GM18520 (cell line): ENCODE results near the gene PTGIR.
A peak's percentile ranks its signal among the peaks of the same experiment; 100 is the strongest.

Experiments
- ATAC-seq: cut with Tn5 transposase; IDR thresholded peaks from one replicate; pipeline ENCODE4 v1.9.1; 2021; ENCODE audit not compliant: unreplicated experiment

Gene PTGIR, protein sequence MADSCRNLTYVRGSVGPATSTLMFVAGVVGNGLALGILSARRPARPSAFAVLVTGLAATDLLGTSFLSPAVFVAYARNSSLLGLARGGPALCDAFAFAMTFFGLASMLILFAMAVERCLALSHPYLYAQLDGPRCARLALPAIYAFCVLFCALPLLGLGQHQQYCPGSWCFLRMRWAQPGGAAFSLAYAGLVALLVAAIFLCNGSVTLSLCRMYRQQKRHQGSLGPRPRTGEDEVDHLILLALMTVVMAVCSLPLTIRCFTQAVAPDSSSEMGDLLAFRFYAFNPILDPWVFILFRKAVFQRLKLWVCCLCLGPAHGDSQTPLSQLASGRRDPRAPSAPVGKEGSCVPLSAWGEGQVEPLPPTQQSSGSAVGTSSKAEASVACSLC

GRCh38 chr19:46624958-46625661 is at the start of gene PTGIR:
PTGIR (minus strand) TSS chr19:46625089; CDS start chr19:46624225, 864 bp downstream.
- ATAC-seq = no peak

- ATAC-seq = no peak
Measured at GRCh38 chr19:46670813-46671212, 45.9 kb upstream of the PTGIR start.

- no peak for ATAC-seq
Measured at GRCh38 chr19:46668662-46669061, 43.8 kb upstream of the PTGIR start.

GRCh38 chr19:46665072-46665471 is 40.2 kb upstream of the PTGIR start:
- no peak for ATAC-seq

DNA sequence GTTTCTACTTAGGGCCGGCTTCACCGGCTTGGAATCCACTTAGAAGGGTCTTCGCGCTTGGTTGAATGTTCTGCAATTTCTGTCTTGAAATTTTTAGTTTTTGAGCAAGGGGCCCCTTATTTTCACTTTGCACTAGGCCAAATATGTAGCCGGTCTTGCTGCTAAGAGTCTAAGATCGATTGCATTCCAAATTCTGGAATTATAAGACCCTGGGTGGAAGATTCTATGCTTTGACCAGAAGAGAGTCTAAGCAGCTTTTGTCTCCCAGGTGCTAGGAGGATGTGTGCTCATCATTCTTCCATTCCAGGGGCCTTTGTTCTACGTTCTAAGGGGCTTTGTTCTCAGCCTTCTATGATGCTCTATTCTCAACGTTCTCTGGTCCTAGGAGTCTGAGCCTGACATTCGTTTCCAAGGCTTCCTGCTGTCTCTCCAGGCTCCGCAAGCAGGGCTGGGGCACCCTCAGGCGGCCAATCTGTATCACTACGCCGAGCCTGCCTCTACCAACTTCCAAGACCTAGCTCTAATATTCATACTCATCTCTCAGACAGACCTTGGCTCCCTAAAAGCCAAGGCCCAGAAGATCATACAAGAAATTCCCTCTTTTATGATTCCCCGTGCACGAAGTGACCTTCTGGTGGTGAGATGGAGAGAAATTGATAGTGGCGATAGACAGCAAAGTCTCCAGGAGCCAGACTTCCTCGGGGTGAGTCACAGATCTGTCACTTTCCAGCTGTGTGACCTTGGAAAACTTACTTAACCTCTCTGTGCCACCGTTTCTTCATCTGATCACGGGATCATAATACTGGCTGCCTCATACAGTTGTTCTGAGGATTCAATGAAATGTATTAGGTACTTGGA is 37.1 kb upstream of the PTGIR start:
- no peak for ATAC-seq

DNA sequence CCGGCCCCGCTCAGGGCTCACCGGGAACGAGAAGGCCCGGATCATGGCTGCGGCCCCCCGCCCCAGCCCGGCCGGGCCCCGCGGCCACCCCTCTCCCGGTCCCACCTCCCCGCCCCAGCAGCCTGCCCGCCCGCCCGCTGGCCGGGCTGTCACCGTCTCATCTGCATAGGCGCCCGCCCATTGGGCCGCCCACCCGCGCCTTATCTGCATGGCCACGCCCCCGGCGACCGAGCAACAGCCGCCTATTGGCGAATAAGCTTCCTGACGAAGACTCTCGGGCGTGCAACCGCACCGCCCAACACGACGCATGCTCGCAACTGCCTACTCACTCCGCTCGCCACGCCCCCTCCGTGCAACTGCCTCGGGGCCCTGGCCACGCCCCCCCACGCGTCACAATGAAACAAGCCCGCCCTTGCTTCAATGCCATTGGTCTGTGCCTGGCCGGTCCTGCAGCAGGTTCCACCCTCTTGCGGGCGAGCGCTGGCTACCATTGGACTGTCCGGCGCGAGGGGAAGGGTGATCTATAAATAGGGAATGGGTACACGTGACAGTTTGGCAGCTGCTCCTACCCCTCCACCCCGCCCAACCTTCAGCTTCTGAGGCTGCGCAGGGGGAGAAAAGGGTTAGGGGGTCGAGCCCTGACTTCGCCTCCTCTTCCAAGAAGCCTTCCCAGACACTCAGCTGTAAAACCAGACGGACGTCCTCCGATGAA is 36.3 kb upstream of the PTGIR start, which contains the start of gene DACT3:
DACT3 (minus strand) TSS at position 163 of the 712 bp plus-strand sequence; CDS start at position 45, 118 bp downstream.
- peak; percentile 88 for ATAC-seq

- no peak for ATAC-seq
Measured at GRCh38 chr19:46660551-46661019, 35.7 kb upstream of the PTGIR start.

DNA sequence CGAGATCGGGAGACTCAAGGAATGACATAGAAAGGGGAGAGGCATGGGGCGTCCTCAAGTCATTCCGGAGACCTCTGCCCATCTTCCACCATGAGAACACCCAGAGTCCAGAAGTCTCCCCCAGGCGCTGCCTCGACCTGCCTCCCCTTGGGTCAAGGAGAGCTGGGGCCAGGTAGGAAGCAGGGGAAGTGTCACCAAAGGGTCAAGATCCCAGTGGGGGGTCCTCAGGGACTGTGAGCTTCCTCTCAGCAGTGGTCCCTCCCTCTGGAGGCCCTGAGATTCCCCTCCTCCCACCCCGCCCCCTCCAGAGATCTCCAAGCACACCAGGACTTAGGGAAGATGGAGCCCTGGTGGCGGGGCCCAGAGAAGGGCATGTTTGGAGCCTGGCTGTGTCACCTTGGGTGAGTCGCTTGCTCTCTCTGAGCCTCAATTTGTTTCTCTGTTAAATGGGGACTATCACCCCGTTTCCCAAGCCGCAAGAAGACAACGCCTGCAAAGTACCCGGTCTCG is 35.2 kb upstream of the PTGIR start:
- ATAC-seq = no peak

- ATAC-seq = no peak
Measured at GRCh38 chr19:46659151-46660007, 34.5 kb upstream of the PTGIR start.

GRCh38 chr19:46656541-46656940 is 31.7 kb upstream of the PTGIR start:
- ATAC-seq = no peak

- ATAC-seq = no peak
Measured at GRCh38 chr19:46654621-46655152, 29.8 kb upstream of the PTGIR start.

DNA sequence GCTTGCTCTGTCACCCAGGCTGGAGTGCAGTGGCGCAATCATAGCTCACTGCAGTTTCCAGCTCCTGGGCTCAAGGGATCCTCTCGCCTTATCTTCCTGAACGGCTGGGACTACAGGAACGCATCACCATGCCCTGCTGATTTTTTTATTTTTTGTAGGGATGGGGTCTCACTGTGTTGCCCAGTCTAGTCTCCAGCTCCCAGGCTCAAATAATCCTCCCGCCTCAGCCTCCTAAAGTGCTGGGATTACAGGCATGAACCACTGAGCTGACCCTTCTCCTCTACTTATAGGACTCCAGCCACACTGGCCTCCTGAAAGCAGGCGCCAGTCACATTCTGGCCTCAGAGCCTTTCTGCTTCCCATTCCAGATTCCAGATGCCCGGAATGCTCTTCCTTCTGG is 25.6 kb upstream of the PTGIR start:
- ATAC-seq = no peak

DNA sequence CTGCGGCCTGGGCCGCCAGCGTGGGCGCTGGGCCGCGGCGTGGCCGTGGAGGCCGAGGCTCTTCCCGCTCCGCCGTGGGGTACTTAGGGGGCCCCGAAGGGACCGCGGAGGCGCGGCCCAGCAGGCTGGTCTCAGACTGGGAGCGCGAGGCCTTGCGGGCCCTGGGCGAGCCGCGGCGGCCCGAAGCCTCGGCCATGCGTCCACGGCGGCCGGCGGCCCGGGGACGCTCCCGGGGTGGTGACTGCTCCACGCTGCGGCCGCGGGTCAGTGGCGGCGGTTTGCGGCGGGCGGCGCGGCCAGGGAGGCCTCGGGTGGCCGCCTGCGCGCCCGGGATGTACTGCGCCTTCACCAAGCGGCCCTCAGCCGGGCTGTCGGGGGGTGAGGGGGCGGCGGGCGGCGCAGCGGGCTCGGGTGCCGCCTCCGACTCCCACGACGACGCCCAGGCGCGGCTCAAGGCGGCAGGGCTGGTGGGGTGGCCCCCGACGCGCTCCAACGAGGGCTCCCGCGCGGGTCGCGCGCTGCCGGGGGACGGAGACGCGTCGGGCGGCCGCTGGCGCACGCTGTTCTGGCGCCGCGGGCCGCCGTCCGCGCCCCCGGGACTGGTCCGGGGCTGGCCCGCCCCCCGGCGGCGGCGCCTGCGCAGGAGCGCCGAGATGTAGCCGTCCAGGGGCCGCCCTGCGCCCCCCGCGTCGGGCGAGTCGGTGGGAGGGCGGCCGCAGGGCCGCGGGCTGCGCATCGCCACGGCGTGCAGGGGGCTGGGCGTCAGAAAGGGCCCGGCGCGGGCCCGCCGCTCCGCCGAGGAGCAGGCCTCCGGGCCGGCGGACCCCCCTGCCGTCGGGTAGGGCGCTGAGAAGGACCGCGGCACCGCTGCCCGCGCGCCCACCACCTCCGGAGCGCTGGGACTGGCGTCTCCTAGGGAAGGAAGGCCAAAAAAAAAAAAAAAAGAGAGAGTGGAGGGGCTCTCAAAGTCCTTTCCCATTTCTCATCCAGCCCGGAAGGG is 24.4 kb upstream of the PTGIR start:
- ATAC-seq = no peak

DNA sequence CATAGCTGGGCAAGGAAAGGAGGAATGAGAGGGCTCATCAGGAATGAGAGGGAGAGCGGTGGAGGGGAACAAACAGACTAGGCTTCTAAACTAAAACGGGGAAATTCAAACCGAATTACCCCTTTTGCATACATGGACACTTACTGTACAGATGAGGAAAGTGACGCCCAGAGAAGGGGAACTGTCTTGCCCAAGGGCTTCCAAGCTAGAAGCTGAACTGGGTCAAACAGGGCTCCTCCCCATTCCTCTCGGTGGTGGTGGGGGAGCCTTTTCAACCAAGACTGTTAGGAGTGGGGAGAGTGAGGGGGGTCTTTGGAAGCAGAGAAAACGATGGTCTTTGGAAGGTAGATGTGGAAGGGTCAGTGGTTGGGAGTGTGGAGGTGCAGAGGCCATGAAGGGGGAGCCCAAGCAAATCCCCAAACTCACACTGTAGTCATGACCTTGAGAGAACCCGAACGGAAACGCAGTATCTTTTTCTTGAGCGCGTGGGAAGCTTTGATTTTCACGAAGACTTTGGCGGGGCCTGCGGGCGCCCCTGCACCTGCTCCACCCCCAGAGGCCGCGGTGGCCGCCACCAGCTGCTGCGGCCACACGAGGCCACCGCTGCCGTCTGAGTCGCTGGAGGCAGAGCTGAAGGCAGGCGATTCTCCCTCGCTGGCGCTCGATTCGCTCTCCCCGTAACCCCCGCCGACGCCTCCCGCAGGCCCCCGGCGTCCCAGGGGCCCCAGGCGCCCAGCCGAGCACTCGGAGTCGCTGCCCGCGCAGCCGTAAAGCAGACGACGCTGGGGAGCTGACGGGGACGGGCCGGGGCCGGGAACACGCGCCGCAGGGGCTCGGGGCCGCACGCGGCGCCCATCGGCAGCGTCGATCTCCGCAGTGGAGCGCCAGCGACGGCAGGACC is 23.4 kb upstream of the PTGIR start:
- no peak for ATAC-seq

DNA sequence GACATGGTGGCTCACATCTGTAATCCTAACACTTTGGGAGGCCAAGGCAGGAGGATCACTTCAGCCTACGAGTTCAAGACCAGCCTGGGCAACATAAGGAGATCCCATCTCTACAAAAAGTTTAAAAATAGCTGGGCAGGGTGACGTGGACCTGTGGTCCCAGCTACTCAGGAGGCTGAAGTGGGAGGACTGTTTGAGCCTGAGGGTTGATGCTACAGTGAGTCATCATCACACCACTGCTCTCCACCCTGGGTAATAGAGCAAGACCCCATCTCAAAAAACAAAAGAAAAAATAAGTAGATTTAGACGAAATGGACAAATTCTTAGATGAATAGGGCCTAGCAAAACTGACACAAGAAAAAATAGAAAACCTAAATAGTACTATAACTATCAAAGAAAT is 21.5 kb upstream of the PTGIR start:
- ATAC-seq = no peak

- ATAC-seq = no peak
Measured at GRCh38 chr19:46644720-46645119, 19.8 kb upstream of the PTGIR start.

DNA sequence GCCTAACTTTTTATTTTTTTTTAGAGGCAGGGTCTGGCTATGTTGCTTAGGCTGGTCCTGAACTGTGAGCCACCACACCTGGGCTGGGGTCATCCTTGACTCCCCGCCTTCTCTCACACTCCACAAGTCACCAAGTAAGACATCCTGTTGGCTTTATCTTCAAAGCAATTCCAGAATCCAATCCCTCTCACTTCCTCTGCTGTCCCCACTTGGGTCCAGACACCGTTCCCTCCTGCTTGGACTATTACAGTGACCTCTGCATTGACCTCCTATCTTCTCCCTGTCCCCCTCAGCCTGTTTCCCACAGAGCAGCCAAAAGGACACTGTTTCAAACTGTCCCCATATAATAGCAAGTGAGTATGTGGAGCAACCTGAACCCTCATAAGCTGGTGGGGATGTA is 15.8 kb upstream of the PTGIR start:
- ATAC-seq = no peak
